H1 (cell line): ENCODE data around the gene PXDN. TPM values are rescaled to one million over a fixed set of nuclear protein-coding genes. Genes with fewer than 3 reads are reported as not detected.

ENCODE experiments used
- ASH2L ChIP-seq: fragments of 200-600, 300-600 bp; sonication (generic); IDR thresholded peaks from one replicate; pipeline ENCODE4 v1.7.1; 2017; ENCODE audit warnings: low read length
- BCL11A ChIP-seq, 2 experiments: IDR thresholded peaks; one replicate each; pipeline ENCODE4 v1.6.1; 2011; ENCODE audit warnings: low read depth in 2 of 2, low read length in 2 of 2, mild to moderate bottlenecking in 2 of 2
- CEBPB ChIP-seq: IDR thresholded peaks from 2 replicates; pipeline ENCODE4 v1.6.1; 2012; ENCODE audit warnings: low read depth, low read length
- CHD1 ChIP-seq: IDR thresholded peaks from 2 replicates; pipeline ENCODE4 v1.6.1; 2012; ENCODE audit warnings: low read depth, low read length, improper control_type of control experiment
- CTCF ChIP-seq, 3 experiments: IDR thresholded peaks; 1 replicate in 2 of 3; 2 replicates in 1 of 3; pipeline versions ENCODE4 v1.5.1 to v1.6.1; 2011; ENCODE audit warnings: low read length in 3 of 3, mild to moderate bottlenecking in 3 of 3, inconsistent platforms in 2 of 3, low read depth in 1 of 3, moderate library complexity in 1 of 3; ENCODE audit not compliant: insufficient read depth in 1 of 3; ENCODE audit errors: control extremely low read depth in 1 of 3
- EZH2 ChIP-seq: fragments of 200-600 bp; sonication (generic); IDR thresholded peaks from 2 replicates; pipeline ENCODE4 v1.7.1; 2012; ENCODE audit warnings: low read depth, mild to moderate bottlenecking, moderate library complexity, low read length, inconsistent platforms; ENCODE audit not compliant: severe bottlenecking
- GABPA ChIP-seq: IDR thresholded peaks from 2 replicates; pipeline ENCODE4 v1.6.1; 2011; ENCODE audit warnings: mild to moderate bottlenecking, low read length, moderate library complexity, borderline replicate concordance; ENCODE audit not compliant: insufficient read depth
- GTF2F1 ChIP-seq: IDR thresholded peaks from 2 replicates; pipeline ENCODE4 v1.6.1; 2012; ENCODE audit warnings: low read depth, low read length, improper control_type of control experiment, borderline replicate concordance
- JUN ChIP-seq: IDR thresholded peaks from 2 replicates; pipeline ENCODE4 v1.6.1; 2011; ENCODE audit warnings: low read depth, mild to moderate bottlenecking, improper control_type of control experiment, low read length
- KDM1A ChIP-seq: fragments of 200-600, 300-600 bp; sonication (generic); IDR thresholded peaks from 2 replicates; pipeline ENCODE4 v1.7.1; 2016; ENCODE audit warnings: mild to moderate bottlenecking, low read length, borderline replicate concordance
- KDM4A ChIP-seq: IDR thresholded peaks from one replicate; pipeline ENCODE4 v1.7.1; 2012; ENCODE audit warnings: low read depth, mild to moderate bottlenecking, moderate library complexity, low read length, inconsistent platforms; ENCODE audit not compliant: severe bottlenecking
- POU5F1 ChIP-seq: IDR thresholded peaks from 2 replicates; pipeline ENCODE4 v1.6.1; 2011; ENCODE audit warnings: low read depth, mild to moderate bottlenecking, low read length, moderate library complexity
- RBBP5 ChIP-seq: IDR thresholded peaks from 2 replicates; pipeline ENCODE4 v1.7.1; 2012; ENCODE audit warnings: low read depth, mild to moderate bottlenecking, inconsistent platforms, low read length, moderate library complexity, borderline replicate concordance
- RXRA ChIP-seq: IDR thresholded peaks from 2 replicates; pipeline ENCODE4 v1.6.1; 2011; ENCODE audit warnings: low read depth, mild to moderate bottlenecking, low read length, moderate library complexity; ENCODE audit not compliant: insufficient read depth
- SAP30 ChIP-seq: fragments of 300-600 bp; sonication (generic); IDR thresholded peaks from 2 replicates; pipeline ENCODE4 v1.7.1; 2012; ENCODE audit warnings: low read length, moderate library complexity, mild to moderate bottlenecking, inconsistent platforms; ENCODE audit not compliant: insufficient read depth, insufficient replicate concordance
- SRF ChIP-seq: IDR thresholded peaks from 2 replicates; pipeline ENCODE4 v1.6.1; 2011; ENCODE audit warnings: mild to moderate bottlenecking, low read depth, low read length, moderate library complexity
- TAF1 ChIP-seq: IDR thresholded peaks from 2 replicates; pipeline ENCODE4 v1.6.1; 2011; ENCODE audit warnings: mild to moderate bottlenecking, low read depth, low read length
- TEAD4 ChIP-seq: IDR thresholded peaks from 2 replicates; pipeline ENCODE4 v1.6.1; 2012; ENCODE audit warnings: low read depth, low read length, inconsistent platforms, mixed read lengths
- YY1 ChIP-seq: IDR thresholded peaks from 2 replicates; pipeline ENCODE4 v1.6.1; 2011; ENCODE audit warnings: low read depth, mild to moderate bottlenecking, low read length
- ZNF274 ChIP-seq: IDR thresholded peaks from 2 replicates; pipeline ENCODE4 v1.7.0; 2012; ENCODE audit warnings: low read length, borderline replicate concordance; ENCODE audit errors: extremely low read depth
- polyA plus RNA-seq, 7 experiments: library from polyadenylated mRNA; depleted of rRNA in 3 of 7; stranded (reverse) in 5 of 7; unstranded in 2 of 7; fragments of >200 nt in 5 of 7; fragments of 200-250 nt in 2 of 7; gene quantifications; 1 replicate in 5 of 7; 2 replicates in 1 of 7; 4 replicates in 1 of 7; pipeline versions ENCODE4 v1.2.1 to v1.2.3, GENCODE V29; 2011 to 2013; ENCODE audit warnings: missing spikeins in 2 of 7, mixed read lengths in 2 of 7
- total RNA-seq: library from RNA; stranded (reverse); fragmentation: NEBNext Ultra II Directional; extraction: Animal tissue kit (Norgen Biotek cat#: 25700); gene quantifications from 2 replicates; pipeline ENCODE4 v1.2.1, GENCODE V29; 2021
- TF ChIP-seq, protein P1 (sequence below): IDR thresholded peaks from 2 replicates; pipeline ENCODE4 v1.6.1; 2011; ENCODE audit warnings: low read depth, mild to moderate bottlenecking, low read length; ENCODE audit not compliant: insufficient read depth

PXDN gene
- total and polyA plus RNA-seq, 2 of the 8 experiments (the other 6 are each of a cell fraction or from before 2014, with no cell fraction given) = 104 to 141 TPM

DNA sequence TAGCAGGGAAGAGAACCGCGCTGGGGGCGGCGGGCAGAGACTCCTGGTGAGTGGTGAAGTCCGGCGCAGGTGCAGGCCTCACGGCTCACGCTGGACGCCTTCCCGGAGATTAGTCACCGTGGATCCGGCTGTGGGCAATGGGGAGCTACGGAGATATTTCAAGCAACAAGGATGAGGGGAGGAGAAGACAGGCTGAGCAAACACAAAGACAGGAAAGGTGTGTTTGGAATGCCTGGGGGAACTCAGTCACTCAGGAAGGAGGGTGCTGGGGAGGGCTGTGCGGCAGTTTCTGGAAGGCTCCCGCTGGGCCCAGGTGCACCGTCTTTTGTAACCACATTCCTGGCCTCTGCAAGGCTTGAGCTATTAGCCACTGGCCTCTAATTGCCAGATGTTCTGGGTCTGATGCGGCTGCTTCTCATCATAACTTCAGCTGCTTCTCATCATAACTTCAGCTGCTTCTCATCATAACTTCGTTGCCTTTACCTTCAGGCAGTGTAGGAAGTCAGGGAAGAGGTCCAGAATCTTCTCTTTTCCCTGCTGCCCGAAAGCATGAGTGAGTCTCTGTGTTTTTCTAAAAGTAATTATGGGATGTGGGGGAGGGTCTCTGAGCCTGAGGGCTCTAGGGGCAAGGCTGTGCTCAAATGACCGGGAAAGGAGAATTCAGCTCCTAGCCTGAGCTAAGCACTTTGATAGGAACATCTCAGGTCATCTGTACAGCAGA, 118.9 kb downstream of the PXDN start (continued):
- TF ChIP-seq EZH2 (no peak), GABPA (no peak), KDM1A (0 out of 2 replicates have a peak, but pooled peaks have one; percentile 73), RXRA (0 out of 2 replicates have a peak, but pooled peaks have one; percentile 59), KDM4A (no peak), RBBP5 (peak; percentile 99), JUN (peak; percentile 54; the same call in 1 of the 2 replicates), ASH2L (peak; percentile 99), CEBPB (0 out of 2 replicates have a peak, but pooled peaks have one; percentile 57), ZNF274 (no peak), CTCF (IDR thresholded peaks at IDR 0.05; ENCODE audit: control extremely low read depth in 1 of 3, insufficient read depth in 1 of 3, low read depth in 1 of 3, low read length in 3 of 3) (no peak), BCL11A (IDR thresholded peaks at IDR 0.05; ENCODE audit: low read depth in 2 of 2, low read length in 2 of 2) (peak in 1 of 2 experiments; percentile 10), YY1 (0 out of 2 replicates have a peak, but pooled peaks have one; percentile 7), TEAD4 (peak; percentile 98), POU5F1 (no peak), TAF1 (no peak; the same call in 1 of the 2 replicates), SAP30 (no peak), CHD1 (no peak), GTF2F1 (peak; percentile 87; the same call in 1 of the 2 replicates), SRF (no peak)
- TF ChIP-seq, protein P1, sequence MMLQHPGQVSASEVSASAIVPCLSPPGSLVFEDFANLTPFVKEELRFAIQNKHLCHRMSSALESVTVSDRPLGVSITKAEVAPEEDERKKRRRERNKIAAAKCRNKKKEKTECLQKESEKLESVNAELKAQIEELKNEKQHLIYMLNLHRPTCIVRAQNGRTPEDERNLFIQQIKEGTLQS = no peak
